HepG2 (cell line): Measurements from ENCODE around the gene DCUN1D3. TPM values are rescaled to one million over a fixed set of nuclear protein-coding genes. Genes with fewer than 3 reads are reported as not detected.

Source experiments
- CC2D1A ChIP-seq: sonication (generic); formaldehyde crosslinking; IDR thresholded peaks from 2 replicates; pipeline ENCODE4 v1.8.1; 2023; ENCODE audit warnings: mild to moderate bottlenecking, missing genetic modification reagents
- KLF15 ChIP-seq: sonication (generic); formaldehyde crosslinking; IDR thresholded peaks from 2 replicates; pipeline ENCODE4 v1.8.1; 2023; ENCODE audit warnings: borderline replicate concordance, mild to moderate bottlenecking, inconsistent platforms, missing genetic modification reagents, mixed read lengths
- MAZ ChIP-seq, 2 experiments: sonication (generic) in 1 of 2; formaldehyde crosslinking in 1 of 2; IDR thresholded peaks; 2 replicates each; pipeline versions ENCODE4 v1.5.0 to v1.6.1; 2012 to 2020; ENCODE audit warnings: low read depth in 2 of 2, mild to moderate bottlenecking in 2 of 2, borderline replicate concordance in 1 of 2, improper control_type of control experiment in 1 of 2, low read length in 1 of 2, missing genetic modification reagents in 1 of 2, moderate library complexity in 1 of 2
- MXD3 ChIP-seq: IDR thresholded peaks from 2 replicates; pipeline ENCODE4 v1.6.1; 2016; ENCODE audit warnings: mild to moderate bottlenecking, missing biosample characterization, missing genetic modification reagents
- NBN ChIP-seq: fragments of 450-650 bp; conservative IDR thresholded peaks from 2 replicates; pipeline ENCODE4 v1.6.1; 2017
- NR3C1 ChIP-seq: sonication (generic); formaldehyde crosslinking; IDR thresholded peaks from 2 replicates; pipeline ENCODE4 v1.4.0; 2020; ENCODE audit warnings: missing genetic modification reagents
- REL ChIP-seq: sonication (generic); formaldehyde crosslinking; conservative IDR thresholded peaks from 2 replicates; pipeline ENCODE4 v1.8.0; 2022; ENCODE audit warnings: mild to moderate bottlenecking, missing genetic modification reagents, moderate library complexity
- SKI ChIP-seq: fragments of 450-650 bp; IDR thresholded peaks from one replicate; pipeline ENCODE4 v1.6.1; 2018; ENCODE audit warnings: mild to moderate bottlenecking; ENCODE audit not compliant: partially characterized antibody
- XBP1 ChIP-seq: sonication (generic); formaldehyde crosslinking; IDR thresholded peaks from 2 replicates; pipeline ENCODE4 v1.5.0; 2020; ENCODE audit warnings: missing genetic modification reagents
- ZNF33B ChIP-seq: sonication (generic); formaldehyde crosslinking; IDR thresholded peaks from 2 replicates; pipeline ENCODE4 v1.5.1; 2020; ENCODE audit warnings: mild to moderate bottlenecking, missing genetic modification reagents
- ZNF350 ChIP-seq: sonication (generic); formaldehyde crosslinking; IDR thresholded peaks from 2 replicates; pipeline ENCODE4 v1.4.0; 2020; ENCODE audit warnings: mild to moderate bottlenecking, low read depth, missing genetic modification reagents, borderline replicate concordance
- polyA plus RNA-seq, 8 experiments: library from polyadenylated mRNA; depleted of rRNA in 3 of 8; stranded (reverse) in 7 of 8; unstranded in 1 of 8; fragments of >200 nt; fragmentation: Illumina TruSeq in 4 of 8; extraction: Trizol in 4 of 8; gene quantifications; 2 replicates each; pipeline versions ENCODE4 v1.2.1 to v1.2.3, GENCODE V29; 2011 to 2016; ENCODE audit warnings: low read depth in 4 of 8, missing spikeins in 1 of 8, mixed read lengths in 1 of 8; ENCODE audit not compliant: insufficient read depth in 1 of 8
- total RNA-seq, 5 experiments: library from RNA; depleted of rRNA; stranded (reverse); fragments of >200 nt; fragmentation: Illumina TruSeq; extraction: Trizol; gene quantifications; 2 replicates each; pipeline ENCODE4 v1.2.3, GENCODE V29; 2016; ENCODE audit warnings: low read depth in 1 of 5
- TF ChIP-seq, protein P1 (sequence below): sonication (generic); formaldehyde crosslinking; IDR thresholded peaks from one replicate; pipeline ENCODE4 v1.5.1; 2020; ENCODE audit warnings: mild to moderate bottlenecking, missing genetic modification reagents; ENCODE audit errors: not compliant biosample characterization
- TF ChIP-seq, protein P2 (sequence below): sonication (generic); formaldehyde crosslinking; IDR thresholded peaks from 2 replicates; pipeline ENCODE4 v1.5.0; 2020; ENCODE audit warnings: mild to moderate bottlenecking, missing genetic modification reagents
- TF ChIP-seq, protein P3 (sequence below): sonication (generic); formaldehyde crosslinking; IDR thresholded peaks from 2 replicates; pipeline ENCODE4 v1.5.1; 2020; ENCODE audit warnings: missing genetic modification reagents, mild to moderate bottlenecking, borderline replicate concordance
- TF ChIP-seq, protein P4 (sequence below): sonication (generic); formaldehyde crosslinking; conservative IDR thresholded peaks from 2 replicates; pipeline ENCODE4 v1.8.1; 2023; ENCODE audit warnings: missing genetic modification reagents

DCUN1D3 gene
- total and polyA plus RNA-seq, 2 of the 13 experiments (the other 11 are each of a cell fraction or from before 2014, with no cell fraction given): 5.0 to 19.3 TPM

GRCh38 chr16:20900299-20901067 is at the start of gene DCUN1D3, which contains the start of gene LYRM1 (continued):
- TF ChIP-seq, protein P1, sequence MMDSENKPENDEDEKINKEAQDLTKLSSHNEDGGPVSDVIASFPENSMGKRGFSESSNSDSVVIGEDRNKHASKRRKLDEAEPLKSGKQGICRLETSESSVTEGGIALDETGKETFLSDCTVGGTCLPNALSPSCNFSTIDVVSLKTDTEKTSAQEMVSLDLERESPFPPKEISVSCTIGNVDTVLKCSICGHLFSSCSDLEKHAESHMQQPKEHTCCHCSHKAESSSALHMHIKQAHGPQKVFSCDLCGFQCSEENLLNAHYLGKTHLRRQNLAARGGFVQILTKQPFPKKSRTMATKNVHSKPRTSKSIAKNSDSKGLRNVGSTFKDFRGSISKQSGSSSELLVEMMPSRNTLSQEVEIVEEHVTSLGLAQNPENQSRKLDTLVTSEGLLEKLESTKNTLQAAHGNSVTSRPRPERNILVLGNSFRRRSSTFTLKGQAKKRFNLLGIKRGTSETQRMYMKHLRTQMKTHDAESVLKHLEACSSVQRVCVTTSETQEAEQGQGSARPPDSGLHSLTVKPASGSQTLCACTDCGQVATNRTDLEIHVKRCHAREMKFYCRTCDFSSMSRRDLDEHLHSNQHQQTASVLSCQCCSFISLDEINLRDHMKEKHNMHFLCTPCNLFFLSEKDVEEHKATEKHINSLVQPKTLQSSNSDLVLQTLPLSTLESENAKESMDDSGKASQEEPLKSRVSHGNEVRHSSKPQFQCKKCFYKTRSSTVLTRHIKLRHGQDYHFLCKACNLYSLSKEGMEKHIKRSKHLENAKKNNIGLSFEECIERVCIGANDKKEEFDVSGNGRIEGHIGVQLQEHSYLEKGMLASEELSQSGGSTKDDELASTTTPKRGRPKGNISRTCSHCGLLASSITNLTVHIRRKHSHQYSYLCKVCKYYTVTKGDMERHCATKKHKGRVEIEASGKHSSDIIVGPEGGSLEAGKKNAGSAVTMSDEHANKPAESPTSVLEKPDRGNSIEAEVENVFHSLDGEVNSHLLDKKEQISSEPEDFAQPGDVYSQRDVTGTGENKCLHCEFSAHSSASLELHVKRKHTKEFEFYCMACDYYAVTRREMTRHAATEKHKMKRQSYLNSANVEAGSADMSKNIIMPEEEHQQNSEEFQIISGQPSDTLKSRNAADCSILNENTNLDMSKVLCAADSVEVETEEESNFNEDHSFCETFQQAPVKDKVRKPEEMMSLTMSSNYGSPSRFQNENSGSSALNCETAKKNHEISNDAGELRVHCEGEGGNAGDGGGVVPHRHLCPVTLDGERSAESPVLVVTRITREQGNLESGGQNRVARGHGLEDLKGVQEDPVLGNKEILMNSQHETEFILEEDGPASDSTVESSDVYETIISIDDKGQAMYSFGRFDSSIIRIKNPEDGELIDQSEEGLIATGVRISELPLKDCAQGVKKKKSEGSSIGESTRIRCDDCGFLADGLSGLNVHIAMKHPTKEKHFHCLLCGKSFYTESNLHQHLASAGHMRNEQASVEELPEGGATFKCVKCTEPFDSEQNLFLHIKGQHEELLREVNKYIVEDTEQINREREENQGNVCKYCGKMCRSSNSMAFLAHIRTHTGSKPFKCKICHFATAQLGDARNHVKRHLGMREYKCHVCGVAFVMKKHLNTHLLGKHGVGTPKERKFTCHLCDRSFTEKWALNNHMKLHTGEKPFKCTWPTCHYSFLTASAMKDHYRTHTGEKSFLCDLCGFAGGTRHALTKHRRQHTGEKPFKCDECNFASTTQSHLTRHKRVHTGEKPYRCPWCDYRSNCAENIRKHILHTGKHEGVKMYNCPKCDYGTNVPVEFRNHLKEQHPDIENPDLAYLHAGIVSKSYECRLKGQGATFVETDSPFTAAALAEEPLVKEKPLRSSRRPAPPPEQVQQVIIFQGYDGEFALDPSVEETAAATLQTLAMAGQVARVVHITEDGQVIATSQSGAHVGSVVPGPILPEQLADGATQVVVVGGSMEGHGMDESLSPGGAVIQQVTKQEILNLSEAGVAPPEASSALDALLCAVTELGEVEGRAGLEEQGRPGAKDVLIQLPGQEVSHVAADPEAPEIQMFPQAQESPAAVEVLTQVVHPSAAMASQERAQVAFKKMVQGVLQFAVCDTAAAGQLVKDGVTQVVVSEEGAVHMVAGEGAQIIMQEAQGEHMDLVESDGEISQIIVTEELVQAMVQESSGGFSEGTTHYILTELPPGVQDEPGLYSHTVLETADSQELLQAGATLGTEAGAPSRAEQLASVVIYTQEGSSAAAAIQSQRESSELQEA (CRISPR knock-in tag): peak; percentile 70
- TF ChIP-seq SKI (peak; percentile 58), REL (peak; percentile 95), NR3C1 (CRISPR knock-in tag) (no peak), XBP1 (CRISPR knock-in tag) (no peak), NBN (no peak), MXD3 (CRISPR knock-in tag) (peak; percentile 90), MAZ (IDR thresholded peaks at IDR 0.05; ENCODE audit: borderline replicate concordance, low read depth, low read length) (peak; percentile 71; the same call in 1 of the 2 replicates), MAZ (CRISPR knock-in tag; IDR thresholded peaks at IDR 0.05; ENCODE audit: low read depth) (peak; percentile 65), KLF15 (CRISPR knock-in tag) (no peak), ZNF350 (CRISPR knock-in tag) (peak; percentile 85; the same call in 1 of the 2 replicates), ZNF33B (CRISPR knock-in tag) (peak; percentile 94; the same call in 1 of the 2 replicates), CC2D1A (CRISPR knock-in tag) (no peak; the same call in 1 of the 2 replicates)
- TF ChIP-seq, protein P2, sequence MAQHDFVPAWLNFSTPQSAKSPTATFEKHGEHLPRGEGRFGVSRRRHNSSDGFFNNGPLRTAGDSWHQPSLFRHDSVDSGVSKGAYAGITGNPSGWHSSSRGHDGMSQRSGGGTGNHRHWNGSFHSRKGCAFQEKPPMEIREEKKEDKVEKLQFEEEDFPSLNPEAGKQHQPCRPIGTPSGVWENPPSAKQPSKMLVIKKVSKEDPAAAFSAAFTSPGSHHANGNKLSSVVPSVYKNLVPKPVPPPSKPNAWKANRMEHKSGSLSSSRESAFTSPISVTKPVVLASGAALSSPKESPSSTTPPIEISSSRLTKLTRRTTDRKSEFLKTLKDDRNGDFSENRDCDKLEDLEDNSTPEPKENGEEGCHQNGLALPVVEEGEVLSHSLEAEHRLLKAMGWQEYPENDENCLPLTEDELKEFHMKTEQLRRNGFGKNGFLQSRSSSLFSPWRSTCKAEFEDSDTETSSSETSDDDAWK (CRISPR knock-in tag): no peak
- TF ChIP-seq, protein P3, sequence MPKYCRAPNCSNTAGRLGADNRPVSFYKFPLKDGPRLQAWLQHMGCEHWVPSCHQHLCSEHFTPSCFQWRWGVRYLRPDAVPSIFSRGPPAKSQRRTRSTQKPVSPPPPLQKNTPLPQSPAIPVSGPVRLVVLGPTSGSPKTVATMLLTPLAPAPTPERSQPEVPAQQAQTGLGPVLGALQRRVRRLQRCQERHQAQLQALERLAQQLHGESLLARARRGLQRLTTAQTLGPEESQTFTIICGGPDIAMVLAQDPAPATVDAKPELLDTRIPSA (CRISPR knock-in tag): no peak
- TF ChIP-seq, protein P4, sequence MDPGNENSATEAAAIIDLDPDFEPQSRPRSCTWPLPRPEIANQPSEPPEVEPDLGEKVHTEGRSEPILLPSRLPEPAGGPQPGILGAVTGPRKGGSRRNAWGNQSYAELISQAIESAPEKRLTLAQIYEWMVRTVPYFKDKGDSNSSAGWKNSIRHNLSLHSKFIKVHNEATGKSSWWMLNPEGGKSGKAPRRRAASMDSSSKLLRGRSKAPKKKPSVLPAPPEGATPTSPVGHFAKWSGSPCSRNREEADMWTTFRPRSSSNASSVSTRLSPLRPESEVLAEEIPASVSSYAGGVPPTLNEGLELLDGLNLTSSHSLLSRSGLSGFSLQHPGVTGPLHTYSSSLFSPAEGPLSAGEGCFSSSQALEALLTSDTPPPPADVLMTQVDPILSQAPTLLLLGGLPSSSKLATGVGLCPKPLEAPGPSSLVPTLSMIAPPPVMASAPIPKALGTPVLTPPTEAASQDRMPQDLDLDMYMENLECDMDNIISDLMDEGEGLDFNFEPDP: no peak
